Amniotic stem cell (primary cell): ENCODE results near the gene SEC24D.
"Not testable (repeated sequence)": the region's sequence is repeated elsewhere in the genome, so short reads cannot be mapped to it uniquely, and the experiment has no call there.

Source experiments
- DNase-seq: peaks from one replicate; lab custom pipeline; 2025; lab: John Stamatoyannopoulos, UW

Gene SEC24D

DNA sequence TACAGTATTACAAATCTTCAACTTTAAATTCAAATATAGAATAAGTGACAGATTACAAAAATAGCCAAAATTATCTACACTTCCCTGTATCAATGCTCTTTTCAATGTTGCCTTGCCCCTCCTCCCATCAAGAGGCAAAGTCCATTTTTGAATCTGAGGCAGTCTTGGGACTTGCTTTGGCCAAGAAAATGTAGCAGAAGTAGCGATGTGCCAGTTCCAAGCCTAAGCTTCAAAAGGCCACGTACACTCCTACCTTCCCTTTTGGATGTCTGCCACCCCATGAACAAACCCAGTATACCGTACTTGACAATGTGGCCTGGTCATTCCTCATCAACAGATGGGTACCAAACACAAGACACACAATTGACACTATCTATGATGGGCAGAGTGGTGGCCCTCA, 24.1 kb downstream of the SEC24D start:
- DNase-seq, result no peak

DNA sequence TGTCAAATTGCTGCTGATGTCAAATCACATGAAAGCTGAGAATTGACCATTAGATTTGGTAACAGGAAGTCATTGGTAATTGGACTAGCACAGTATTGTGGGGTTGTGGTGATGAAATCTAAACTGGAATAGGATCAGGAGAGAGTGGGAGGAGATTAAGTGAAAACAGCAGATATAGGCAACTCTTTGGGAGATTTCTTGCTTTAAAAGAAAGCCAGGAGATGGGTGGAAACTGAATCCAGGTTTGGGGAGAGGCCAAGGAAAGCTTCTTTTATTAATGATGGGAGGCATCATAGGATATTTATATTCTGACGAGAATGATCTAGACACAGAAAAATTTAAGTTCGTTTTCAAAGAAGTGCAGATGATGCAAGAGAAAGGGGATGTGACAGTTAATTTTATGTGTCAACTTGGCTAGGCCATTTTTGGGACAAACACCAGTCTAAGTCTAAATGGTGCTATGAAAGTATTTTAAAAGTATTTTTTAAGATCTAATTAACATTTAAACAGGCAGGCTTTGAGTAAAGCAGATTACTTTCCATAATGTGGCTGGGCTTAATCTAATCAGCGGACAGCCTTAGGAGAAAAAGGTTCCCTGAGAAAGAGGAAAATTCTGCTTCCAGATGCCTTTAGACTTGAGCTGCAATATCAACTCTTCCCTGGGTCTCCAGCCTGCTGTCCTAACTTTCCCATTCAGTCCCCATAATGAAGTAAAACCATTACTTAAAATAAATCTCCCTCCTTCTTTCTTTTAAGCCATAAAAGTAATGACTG, 24.7 kb downstream of the SEC24D start:
- DNase-seq, result no peak

DNA sequence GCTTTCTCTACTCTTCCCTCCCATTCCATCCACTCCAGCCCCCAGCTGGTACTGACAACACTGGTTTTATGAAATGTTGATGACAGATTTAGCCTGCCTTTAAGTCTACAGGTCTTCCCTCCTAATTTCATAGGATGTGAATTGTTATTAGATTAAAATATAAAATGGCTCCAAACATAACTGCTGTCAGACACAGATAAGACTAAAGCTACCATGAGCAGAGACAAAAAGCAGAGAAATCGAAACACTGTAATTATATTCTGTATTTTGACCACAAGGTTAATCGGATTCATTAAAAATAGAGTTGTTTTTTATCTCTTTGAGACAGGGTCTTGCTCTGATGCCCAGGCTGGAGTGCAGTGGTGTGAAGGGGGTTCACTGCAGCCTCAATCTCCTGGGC, 28.3 kb downstream of the SEC24D start:
- no peak for DNase-seq

DNA sequence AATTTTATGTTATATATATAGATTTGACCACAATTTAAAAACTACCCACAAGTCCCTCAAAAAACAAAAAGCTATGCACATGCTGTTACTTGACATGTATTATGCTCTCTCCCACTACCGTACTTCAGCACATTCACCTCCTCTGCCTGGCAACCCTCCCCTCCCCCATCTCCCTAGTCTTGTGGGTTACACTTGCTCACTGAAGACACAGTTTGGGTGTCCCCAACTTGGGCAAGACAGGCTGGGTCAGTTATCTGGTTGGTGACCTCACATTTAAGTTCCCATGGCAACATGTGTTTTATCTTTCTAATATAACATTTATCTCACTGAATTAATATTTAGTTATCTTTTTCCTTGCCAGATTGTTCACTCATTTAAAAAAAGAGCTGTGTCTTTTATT, 32.7 kb downstream of the SEC24D start:
- DNase-seq, result no peak

DNA sequence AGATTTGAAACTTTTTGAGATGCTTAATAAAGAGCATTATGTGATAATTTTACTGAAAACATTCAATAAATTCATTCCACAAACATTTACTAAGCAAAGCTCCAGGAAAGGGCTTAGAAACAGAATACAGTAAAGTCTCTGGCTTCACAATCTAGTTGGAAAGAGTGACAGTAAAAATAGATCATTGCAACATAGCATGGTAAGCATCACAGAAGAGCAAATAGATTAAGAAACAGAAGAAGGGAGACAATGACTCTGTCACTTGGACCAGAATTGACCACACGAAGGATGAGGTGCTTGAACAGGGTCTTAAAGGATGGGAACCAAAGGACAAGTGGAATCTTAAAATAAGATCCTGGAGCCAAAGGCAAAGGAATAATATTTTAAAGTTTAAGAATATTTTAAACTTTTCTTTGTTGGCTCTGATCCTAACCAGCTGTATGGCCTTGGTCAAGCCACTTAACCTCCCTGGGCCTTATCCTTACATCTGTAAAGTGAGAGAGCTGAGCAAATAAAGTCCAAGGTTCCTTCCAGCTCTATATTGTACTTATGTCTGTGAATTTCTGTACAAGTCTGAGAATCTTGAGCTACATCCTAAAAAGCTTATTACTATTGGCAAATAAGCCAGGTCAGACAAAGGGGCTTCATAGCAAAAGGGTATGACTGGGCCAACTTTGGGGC, 33.9 kb downstream of the SEC24D start:
- DNase-seq, result no peak

DNA sequence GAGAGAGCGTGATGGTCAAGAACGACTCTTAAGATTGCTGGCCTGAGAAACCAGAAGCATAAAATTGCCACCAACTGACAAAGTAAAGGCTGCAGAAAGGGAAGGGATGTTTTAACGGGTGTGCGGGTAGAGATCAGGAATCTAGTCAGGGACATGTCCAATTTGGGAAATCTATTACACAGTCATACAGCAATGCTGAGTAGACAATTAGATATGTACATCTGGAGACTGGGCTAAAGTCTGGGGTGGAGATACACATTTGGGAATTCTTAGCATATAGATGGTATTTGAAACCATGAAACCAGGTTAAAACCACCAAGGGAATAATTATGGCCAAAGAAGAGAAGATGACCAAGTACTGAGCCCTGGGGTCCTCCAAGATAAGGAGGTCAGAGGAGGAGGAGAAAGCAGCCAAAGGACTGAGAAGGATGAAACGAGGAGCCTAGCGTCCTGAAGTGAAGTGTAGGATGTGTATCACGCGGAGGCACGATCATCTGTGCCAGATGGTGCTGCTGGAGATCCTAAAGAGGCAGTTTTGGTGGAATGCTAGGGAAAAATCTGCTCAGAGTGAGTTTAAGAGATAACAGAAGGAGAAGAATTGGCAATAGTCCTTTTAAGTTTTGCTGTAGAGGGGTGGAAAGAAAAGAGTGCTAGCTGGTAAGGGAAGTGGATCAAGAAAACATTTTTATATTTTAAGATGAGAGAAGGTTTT, 36.5 kb downstream of the SEC24D start:
- no peak for DNase-seq

DNA sequence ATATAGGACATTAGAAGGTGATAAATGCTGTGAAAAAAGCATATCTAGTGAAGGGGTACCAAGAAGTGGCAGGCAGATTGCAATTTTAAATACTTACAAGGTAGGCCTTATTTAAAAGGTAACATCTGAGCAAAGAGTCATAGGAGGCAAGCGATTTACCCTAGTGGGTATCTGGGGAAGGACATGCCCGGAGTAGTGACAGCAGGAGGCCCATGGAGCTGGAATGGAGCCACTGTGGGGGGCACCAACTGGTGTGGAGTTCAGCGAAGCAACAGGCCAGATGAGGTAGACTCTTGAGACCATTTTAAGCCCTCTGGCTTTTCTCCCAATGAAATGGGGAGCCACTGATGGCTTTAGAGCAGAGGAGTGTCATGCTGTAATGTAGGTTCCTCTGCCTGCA, 37.3 kb downstream of the SEC24D start:
- DNase-seq, result no peak

DNA sequence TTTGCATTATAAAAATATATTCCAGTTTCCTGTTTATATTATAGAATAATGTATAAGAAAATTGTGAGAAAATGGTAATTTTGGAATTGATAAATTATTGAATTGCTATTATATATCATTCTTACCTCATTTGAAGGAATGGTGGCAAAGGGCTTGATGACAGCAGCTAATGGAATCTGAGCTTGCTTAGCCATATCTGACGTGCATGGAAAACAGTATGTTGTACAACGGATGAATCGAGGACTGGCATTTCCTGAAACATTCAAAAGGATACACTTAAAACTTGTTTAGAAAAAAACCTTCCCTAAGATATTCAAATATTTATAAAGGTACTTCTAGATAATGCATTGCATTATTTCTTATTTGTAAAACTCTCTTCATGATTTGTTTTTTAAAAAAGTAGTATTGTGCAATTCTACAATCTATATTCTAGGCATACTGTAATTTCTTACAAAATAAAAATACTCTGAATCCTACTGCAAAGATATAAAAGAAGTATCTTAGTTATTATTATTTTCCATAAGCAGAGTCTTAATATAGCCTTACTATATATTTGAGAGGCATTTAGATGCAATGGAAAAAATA, 38.3 kb downstream of the SEC24D start:
- no peak for DNase-seq

DNA sequence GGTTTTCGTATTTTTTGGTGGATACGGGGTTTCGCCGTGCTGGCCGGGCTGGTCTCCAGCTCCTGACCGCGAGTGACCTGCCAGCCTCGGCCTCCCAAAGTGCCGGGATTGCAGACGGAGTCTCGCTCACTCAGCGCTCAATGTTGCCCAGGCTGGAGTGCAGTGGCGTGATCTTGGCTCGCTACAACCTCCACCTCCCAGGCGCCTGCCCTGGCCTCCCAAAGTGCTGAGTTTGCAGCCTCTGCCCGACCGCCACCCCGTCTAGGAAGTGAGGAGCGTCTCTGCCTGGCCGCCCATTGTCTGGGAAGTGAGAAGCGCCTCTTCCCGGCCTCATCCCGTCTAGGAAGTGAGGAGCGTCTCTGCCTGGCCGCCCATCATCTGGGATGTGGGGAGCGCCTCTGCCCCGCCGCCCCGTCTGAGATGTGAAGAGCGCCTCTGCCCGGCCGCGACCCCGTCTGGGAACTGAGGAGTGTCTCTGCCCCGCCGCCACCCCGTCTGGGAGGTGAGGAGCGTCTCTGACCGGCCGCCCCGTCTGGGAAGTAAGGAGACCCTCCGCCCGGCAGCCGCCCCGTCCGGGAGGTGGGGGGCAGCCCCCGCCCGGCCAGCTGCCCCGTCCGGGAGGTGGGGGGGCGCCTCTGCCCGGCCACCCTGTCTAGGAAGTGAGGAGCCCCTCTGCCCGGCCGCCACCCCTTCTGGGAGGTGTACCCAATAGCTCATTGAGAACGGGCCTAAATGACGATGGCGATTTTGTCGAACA, 44.1 kb downstream of the SEC24D start:
- not testable (repeated sequence) for DNase-seq

DNA sequence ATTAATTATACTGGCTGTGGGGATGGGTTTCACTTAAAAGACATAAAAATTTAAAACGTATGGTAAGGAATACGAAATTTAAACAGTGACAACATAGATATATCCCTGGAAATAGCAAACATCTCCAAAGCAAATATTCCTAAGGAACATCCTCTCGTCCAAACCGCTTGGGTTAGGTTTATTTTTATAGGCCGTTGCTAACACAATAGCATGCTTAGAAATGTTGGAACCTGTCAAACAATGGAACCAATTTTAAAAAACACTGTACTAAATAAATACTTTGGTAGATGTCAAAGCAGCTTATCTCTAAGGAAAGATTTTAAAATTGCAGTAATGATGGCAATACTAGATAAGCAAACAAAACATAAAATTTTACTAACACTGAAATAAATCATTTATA, 45.4 kb downstream of the SEC24D start:
- DNase-seq, result no peak

DNA sequence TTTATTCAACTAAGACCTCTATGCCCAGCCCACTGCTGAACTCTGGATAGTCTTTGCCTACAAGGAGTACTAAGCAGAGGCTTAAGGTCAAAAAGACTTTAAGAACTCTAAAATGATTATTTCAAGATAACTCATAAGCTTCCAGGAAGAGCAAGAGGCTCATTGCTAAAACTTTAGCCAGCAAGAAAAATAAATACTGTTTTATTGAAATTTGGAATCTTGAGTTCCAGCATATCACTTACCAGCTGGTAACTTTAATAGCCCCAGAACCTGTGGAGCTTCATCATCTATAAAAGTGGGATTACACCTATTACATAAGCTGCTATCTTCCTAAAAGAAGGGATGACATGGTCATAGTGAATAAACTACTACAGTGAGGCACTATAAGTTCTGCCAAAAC, 47.0 kb downstream of the SEC24D start:
- DNase-seq, result no peak

DNA sequence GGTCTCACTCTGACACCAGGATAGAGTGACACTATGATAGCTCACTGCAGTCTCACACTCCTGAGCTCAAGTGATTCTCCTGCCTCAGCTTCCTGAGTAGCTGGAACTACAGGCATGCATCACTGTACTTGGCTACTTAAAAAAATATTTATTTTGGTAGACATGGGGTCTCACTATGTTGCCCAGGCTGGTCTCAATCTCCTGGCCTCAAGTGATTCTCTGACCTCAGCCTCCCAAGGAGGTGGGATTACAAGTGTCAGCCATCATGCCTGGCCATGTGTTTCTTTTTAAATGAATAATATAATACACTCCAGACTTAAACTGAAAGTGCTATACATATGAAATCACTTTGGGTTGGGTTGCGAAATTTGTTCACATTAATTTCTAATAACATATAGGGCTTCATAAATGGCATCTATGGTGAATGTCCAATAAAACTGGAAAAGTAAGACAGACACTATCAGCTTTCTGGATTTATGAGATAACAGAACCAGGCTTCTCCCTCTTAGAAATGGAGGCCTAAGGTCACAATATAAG, 48.0 kb downstream of the SEC24D start:
- DNase-seq, result no peak

DNA sequence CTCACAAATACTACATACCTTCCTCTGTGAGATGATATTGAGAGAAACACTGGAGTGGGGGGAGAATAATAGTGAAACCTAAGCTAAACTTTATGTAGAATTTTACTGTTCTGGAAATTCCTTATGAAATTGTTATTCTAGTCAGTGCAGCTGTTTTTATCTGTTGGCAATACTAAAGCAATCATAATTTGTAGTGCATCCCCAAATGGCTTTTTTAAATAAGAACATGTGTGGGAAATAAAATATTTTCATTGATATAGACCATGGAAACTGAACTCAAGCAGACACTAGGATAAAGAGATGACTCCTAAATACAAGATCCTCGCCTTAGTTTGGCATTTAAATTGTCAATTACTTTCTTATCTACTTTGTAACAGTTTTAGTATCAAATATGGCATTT, 51.1 kb downstream of the SEC24D start:
- DNase-seq, result no peak

DNA sequence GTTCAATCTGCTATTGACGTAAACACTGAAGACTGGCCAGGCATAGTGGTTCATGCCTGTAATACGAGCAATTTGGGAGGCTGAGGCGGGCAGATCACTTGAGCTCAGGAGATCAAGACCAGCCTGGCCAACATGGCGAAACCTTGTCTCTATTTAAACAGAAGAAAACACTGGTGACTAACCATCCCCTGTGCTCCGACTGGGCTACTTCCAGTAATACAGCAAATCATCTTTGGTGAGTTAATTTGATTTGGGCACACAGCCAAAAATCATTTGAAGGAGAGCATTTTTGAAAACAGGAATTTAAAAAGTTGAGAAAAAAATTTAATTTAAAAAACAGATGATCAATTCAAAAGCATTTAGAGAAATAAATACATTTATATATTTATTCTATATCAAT, 52.0 kb downstream of the SEC24D start:
- no peak for DNase-seq

DNA sequence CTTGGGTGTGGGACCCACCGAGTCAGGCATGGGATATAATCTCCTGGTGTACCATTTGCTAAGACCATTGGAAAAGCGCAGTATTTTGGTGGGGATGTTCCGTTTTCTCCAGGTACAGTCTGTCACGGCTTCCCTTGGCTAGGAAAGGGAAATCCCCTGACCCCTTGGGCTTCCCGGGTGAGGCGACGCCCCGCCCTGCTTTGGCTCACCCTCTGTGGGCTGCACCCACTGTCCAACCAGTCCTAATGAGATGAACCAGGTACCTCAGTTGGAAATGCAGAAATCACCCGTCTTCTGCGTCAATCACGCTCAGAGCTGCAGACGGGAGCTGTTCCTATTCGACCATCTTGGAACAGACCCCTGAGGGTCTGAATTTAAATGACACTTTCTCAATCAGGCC, 53.0 kb downstream of the SEC24D start:
- not testable (repeated sequence) for DNase-seq

DNA sequence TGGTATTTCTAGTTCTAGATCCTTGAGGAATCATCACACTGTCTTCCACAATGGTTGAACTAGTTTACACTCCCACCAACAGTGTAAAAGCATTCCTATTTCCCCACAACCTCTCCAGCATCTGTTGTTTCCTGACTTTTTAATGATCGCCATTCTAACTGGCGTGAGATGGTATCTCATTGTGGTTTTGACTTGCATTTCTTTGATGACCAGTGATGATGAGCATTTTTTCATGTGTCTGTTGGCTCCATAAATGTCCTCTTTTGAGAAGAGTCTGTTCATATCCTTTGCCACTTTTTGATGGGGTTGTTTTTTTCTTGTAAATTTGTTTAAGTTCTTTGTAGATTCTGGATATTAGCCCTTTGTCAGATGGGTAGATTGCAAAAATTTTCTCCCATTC, 58.3 kb downstream of the SEC24D start:
- not testable (repeated sequence) for DNase-seq

DNA sequence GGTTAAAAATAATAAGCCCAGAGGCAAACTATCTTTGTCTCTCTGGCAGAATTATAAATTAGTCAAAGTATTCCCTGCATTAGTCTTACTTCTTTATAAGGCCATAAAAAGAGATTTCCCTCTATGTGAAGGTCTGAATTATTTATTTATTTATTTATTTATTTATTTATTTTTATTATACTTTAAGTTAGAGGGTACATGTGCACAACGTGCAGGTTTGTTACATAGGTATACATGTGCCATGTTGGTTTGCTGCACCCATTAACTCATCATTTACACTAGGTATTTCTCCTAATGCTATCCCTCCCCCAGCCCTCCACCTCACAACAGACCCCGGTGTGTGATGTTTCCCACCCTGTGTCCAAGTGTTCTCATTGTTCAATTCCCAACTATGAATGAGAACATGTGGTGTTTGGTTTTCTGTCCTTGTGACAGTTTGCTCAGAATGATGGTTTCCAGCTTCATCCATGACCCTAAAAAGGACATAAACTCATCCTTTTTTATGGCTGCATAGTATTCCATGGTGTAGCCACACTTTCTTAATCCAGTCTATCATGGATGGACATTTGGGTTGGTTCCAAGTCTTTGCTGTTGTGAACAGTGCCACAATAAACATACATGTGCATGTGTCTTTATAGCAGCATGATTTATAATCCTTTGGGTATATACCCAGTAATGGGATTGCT, 58.8 kb downstream of the SEC24D start:
- DNase-seq, result not testable (repeated sequence)

DNA sequence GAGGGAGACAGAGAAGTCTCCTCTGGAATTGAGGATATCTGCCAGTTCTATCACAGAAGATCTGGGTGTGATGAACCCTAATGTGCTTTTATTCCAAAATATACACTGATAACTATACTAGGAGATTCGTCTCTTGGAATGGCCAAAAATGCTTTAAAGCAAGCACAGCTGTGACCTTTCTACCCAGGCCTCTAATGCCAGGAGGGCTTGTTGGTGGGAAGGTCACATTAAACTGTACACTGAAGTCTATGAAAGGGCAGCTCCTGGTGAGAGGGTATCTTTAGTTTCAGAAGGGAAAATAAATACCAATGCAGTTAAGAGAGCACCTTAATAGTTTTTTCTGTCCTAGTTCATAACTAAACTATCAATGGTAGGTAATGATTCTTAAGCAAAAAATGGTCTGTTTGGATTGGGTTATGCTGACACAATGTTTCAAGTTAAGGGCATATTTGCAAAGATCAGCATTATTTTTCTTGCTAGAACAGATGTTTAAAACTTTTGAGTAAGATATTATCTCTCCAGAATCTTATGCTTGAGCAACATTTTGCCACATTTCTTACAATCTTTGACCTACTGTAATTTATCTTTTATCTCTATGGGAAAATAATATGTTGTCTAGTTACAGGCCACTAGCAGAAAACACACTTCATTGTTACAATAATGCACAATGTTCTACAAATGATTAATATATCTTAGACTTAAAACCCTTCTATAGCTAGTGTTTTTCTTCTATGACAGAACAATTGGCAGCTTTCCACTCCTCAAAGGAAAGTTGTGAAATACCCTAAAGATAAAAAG, 59.6 kb downstream of the SEC24D start:
- DNase-seq, result no peak

DNA sequence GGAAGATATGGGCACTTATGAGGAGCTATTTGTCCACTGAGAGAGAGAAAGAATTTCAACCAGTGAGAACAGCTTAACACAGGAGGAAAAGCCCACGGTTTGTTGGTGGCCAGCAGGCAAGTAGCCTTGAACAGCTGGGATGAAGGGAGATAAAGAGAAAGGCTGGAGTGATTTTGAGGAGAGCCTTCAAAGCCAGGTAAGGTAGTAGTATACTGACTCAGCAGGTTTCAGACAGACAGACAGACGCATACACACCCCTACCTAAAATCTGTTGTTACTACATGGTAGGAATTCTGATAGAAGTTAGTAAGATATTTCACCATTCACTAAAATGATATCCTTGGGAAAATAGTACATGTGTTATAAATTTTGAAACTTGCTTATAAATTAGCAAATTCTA, 60.5 kb downstream of the SEC24D start:
- no peak for DNase-seq

DNA sequence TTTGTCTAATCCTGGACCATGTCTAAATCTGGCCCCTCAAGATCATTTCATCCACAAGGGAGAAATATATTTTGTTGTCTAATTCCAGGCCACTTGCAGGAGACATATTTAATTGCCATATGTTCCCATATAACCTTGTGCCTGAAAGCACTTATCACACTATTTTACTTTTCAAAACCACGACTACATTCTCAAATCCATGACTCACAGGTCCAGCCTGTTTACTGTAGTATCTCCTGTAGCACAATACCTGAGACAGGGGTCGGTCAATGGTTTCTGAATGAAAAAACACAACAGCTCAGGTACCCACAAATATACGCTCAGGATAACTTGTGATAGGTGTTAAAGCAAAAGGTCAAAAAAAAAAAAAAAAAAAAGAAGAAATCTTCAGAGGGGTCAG, 60.9 kb downstream of the SEC24D start:
- DNase-seq, result no peak
